ENCODE results near the gene RASD1. TPM values are rescaled to one million over a fixed set of nuclear protein-coding genes. Genes with fewer than 3 reads are reported as not detected.

RASD1 gene
- total RNA-seq, 1 experiment from 2014 or later, result 5.7 TPM

DNA sequence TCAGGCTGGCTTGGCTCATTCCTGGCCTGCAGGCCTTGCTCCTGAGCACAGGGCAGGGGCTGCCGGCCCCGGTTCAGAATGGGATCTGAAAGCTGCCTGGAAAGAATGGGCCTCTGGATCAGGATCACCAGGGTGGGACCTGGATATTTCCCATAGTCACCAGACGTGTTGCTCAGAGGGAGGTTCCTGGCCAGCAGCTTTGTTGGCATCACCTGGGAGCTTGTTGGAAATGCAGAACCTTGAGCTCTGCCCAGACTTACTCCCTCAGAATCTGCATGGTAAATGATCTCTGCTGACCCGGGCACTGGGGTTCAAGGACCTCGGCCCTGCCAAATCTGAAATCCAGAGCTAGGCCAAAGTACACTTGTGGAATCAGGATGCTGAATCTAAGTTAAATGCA lies 48.9 kb downstream of the RASD1 start:
- Mint-ChIP-seq H3K27me3 (ENCODE audit: low read depth) (peaks cover 28% of the 10 kb centered on the region), H3K4me3 (no peak overlapping the region), H3K36me3 (ENCODE audit: insufficient read depth in 1 of 3, low read depth in 3 of 3) (peaks cover 0 to 4% (median 0%) of the 10 kb centered on the region in 3 experiments; a peak in 2 of 7 replicates), H3K4me1 (peaks cover 18 to 20% of the 10 kb centered on the region in 2 experiments), H3K27ac (no peak overlapping the region; a peak in 1 of 7 replicates), H3K9me3 (peaks cover 5 to 8% of the 10 kb centered on the region in 2 experiments; a peak in 3 of 5 replicates)
- Histone ChIP-seq H2BK5ac (ENCODE audit: insufficient read length, low read length) (no peak overlapping the region), H4K8ac (replicated peaks; ENCODE audit: insufficient read length, low read depth, low read length) (no peak overlapping the region), H2BK120ac (ENCODE audit: low read depth, low read length, poor library complexity, severe bottlenecking) (no peak overlapping the region), H3K14ac (ENCODE audit: insufficient read depth, low read length) (no peak overlapping the region), H3K79me2 (ENCODE audit: insufficient read depth, low read length) (no peaks in the 10 kb centered on the region), H3T11ph (ENCODE audit: low read length) (no peak overlapping the region), H2BK20ac (ENCODE audit: low read depth, low read length, poor library complexity, severe bottlenecking) (no peak overlapping the region), H3K79me1 (ENCODE audit: insufficient read depth, low read depth, low read length, poor library complexity, severe bottlenecking) (no peaks in the 10 kb centered on the region), H3K4me2 (ENCODE audit: insufficient read depth, insufficient read length, low read length) (no peak overlapping the region), H3K23ac (ENCODE audit: insufficient read length, low read depth, low read length) (no peak overlapping the region), H3K4me1 (ENCODE audit: insufficient read depth, low read length) (no peaks in the 10 kb centered on the region; the same call in 1 of the 2 replicates), H3K18ac (ENCODE audit: insufficient read length, low read depth, low read length) (no peak overlapping the region), H3K56ac (ENCODE audit: insufficient read length, low read depth, low read length) (no peak overlapping the region), H2AFZ (ENCODE audit: low read length) (no peak overlapping the region), H4K20me1 (ENCODE audit: control insufficient read depth, insufficient read depth, insufficient read length) (no peaks in the 10 kb centered on the region), H2AK5ac (ENCODE audit: insufficient read length, low read length) (no peak overlapping the region), H3K4ac (ENCODE audit: low read depth, low read length) (no peak overlapping the region), H3K27me3 (ENCODE audit: insufficient read depth, low read length) (no peaks in the 10 kb centered on the region), H4K5ac (ENCODE audit: insufficient read length, low read depth, low read length) (no peak overlapping the region), H3K27ac (ENCODE audit: insufficient read length, low read depth, low read length) (no peak overlapping the region), H3K9ac (ENCODE audit: extremely low read depth, insufficient read length, low read length) (no peak overlapping the region), H3K23me2 (ENCODE audit: insufficient read length, low read depth, low read length, poor library complexity, severe bottlenecking) (no peaks in the 10 kb centered on the region), H3K9me3 (ENCODE audit: control insufficient read depth, low read depth, low read length) (no peaks in the 10 kb centered on the region), H2BK12ac (ENCODE audit: insufficient read length, low read depth, low read length) (no peak overlapping the region), H4K91ac (ENCODE audit: insufficient read length, low read depth, low read length) (no peak overlapping the region), H2BK15ac (ENCODE audit: low read depth, low read length) (no peak overlapping the region)
- no peak for DNase-seq
- no CpG with 5 or more reads among the region's 5 CpGs for WGBS (ENCODE audit: extremely low coverage, insufficient read length, low lambda C conversion rate)
- TF ChIP-seq, protein P1, sequence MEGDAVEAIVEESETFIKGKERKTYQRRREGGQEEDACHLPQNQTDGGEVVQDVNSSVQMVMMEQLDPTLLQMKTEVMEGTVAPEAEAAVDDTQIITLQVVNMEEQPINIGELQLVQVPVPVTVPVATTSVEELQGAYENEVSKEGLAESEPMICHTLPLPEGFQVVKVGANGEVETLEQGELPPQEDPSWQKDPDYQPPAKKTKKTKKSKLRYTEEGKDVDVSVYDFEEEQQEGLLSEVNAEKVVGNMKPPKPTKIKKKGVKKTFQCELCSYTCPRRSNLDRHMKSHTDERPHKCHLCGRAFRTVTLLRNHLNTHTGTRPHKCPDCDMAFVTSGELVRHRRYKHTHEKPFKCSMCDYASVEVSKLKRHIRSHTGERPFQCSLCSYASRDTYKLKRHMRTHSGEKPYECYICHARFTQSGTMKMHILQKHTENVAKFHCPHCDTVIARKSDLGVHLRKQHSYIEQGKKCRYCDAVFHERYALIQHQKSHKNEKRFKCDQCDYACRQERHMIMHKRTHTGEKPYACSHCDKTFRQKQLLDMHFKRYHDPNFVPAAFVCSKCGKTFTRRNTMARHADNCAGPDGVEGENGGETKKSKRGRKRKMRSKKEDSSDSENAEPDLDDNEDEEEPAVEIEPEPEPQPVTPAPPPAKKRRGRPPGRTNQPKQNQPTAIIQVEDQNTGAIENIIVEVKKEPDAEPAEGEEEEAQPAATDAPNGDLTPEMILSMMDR (conservative IDR thresholded peaks at IDR 0.05), result no peak
